ENCODE data around the gene TSPAN15.

The TSPAN15 gene

DNA sequence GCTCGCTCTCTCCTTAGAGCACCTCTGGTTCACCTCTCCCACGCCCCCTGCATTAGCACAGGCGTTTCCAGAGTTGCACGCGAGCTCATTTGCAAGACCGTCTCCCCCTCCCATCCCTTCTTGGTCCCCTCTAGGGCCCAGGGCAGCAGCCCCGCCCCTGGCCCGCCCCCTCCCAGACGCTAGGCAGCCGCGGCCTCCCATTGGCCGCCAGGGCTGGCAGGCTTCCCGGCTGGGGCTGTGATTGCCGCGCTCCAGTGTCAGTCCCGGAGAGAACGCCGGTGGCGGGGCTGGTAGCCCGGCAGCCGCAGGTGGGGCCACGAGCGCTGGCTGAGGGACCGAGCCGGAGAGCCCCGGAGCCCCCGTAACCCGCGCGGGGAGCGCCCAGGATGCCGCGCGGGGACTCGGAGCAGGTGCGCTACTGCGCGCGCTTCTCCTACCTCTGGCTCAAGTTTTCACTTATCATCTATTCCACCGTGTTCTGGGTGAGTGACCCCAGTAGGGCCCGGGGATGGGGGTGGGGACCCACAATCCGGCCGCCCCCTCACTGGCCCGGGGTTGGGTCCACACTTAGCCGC, at the start of gene TSPAN15:
TSS of gene TSPAN15 (plus strand) at position 257 of the 575 bp plus-strand sequence. CDS start at position 387, 130 bp downstream.
- peak; percentile 46 to 91 for DNase-seq (ENCODE audit: low read depth in 1 of 2, low spot score in 1 of 2)
- in situ Hi-C loops (cut with HindIII; ENCODE audit: low pct_unique_long_range_greater_than_20kb, low sequenced_read_pairs): no loop called here
- no peak for TF ChIP-seq JUND (IDR thresholded peaks at IDR 0.05; ENCODE audit: low read depth)

- in situ Hi-C loops (cut with HindIII; ENCODE audit: low pct_unique_long_range_greater_than_20kb, low sequenced_read_pairs): no loop called here
- no peak for DNase-seq (ENCODE audit: low read depth in 1 of 2, low spot score in 1 of 2)
- no peak for TF ChIP-seq JUND (IDR thresholded peaks at IDR 0.05; ENCODE audit: low read depth)
Measured at GRCh38 chr10:69402386-69402785, 48.9 kb upstream of the TSPAN15 start.

DNA sequence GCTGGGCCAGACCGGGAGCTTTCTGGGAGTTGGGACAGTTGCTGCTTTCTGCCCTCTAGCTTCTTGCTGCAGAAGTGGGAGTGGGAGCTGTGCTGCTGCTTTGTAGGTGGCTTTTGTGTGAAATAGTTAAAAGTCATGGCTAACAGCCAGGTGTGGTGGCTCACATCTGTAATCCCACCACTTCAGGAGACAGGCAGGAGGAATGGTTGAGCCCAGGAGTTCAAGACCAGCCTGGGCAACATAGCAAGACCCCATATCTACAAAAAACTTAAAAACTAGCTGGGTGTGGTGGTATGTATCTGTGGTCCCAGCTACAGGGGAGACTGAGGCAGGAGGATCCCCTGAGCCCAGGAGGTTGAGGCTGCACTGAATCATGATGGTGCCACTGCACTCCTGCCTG, 48.2 kb upstream of the TSPAN15 start:
- in situ Hi-C loops (cut with HindIII; ENCODE audit: low pct_unique_long_range_greater_than_20kb, low sequenced_read_pairs): no loop called here
- no peak for TF ChIP-seq JUND (IDR thresholded peaks at IDR 0.05; ENCODE audit: low read depth)
- no peak for DNase-seq (ENCODE audit: low read depth in 1 of 2, low spot score in 1 of 2)

DNA sequence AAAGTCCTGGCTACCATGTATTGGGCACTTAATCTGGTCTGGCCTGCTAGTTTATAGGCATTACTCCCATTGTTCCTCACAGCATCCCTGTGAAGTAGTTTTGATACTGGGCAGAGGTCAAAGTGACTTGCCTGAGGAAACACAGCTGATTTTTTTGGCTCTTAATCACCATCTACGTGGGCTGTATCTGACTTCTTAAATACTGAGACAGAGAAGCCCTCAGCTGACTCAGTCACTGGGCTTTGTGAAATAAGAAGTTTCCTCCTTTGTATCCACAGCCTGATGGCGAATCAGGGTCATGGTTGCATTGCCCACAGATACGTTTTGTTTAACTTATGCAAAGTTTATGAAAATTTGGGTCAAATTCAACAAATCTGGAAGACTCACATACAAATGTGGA, 47.7 kb upstream of the TSPAN15 start:
- DNase-seq (ENCODE audit: low read depth in 1 of 2, low spot score in 1 of 2): no peak
- TF ChIP-seq JUND (IDR thresholded peaks at IDR 0.05; ENCODE audit: low read depth): no peak
- in situ Hi-C loops (cut with HindIII; ENCODE audit: low pct_unique_long_range_greater_than_20kb, low sequenced_read_pairs): no loop called here

DNA sequence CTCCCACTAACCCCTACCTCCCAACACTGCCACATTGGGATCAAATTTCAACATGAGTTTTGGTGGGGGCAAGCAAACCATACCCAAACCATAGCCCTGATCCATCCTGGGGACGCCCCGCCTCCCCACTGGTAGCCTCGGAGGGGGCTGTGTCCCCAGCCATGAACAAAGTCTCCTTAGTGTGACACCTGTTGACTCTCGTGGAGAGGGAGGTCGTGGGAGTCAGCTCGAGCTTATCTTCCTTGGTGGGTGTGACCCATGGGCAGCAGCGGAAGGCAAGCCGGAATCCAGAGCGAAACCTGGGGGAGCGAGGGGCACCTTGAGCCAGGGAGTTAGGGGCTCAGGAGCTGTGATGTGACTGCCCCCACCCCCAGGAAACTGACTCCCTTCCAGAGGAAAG, 46.5 kb upstream of the TSPAN15 start:
- in situ Hi-C loops (cut with HindIII; ENCODE audit: low pct_unique_long_range_greater_than_20kb, low sequenced_read_pairs): no loop called here
- no peak for TF ChIP-seq JUND (IDR thresholded peaks at IDR 0.05; ENCODE audit: low read depth)
- no peak for DNase-seq (ENCODE audit: low read depth in 1 of 2, low spot score in 1 of 2)

DNA sequence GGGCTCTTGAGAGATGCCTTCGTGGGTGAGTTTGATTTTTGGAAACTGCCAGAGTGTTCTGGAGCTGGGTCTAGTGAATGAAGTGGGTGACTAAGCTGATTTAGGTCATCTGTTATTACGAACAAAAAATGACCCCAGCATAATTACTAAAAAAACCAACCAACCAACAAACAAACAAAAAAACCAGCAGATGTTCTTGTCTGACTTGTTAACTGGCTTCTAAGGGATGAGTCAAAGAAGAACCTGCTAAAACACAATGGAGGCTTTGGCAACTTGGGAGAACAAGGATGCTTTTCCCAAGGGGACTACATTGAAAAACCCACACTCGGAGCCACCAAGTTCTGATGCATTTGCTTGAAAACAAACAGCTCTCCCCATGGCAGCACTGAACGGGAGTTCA, 46.0 kb upstream of the TSPAN15 start:
- TF ChIP-seq JUND (IDR thresholded peaks at IDR 0.05; ENCODE audit: low read depth): no peak
- in situ Hi-C loops (cut with HindIII; ENCODE audit: low pct_unique_long_range_greater_than_20kb, low sequenced_read_pairs): no loop called here
- DNase-seq (ENCODE audit: low read depth in 1 of 2, low spot score in 1 of 2): no peak

GRCh38 chr10:69406302-69406811, 44.9 kb upstream of the TSPAN15 start:
- no peak for DNase-seq (ENCODE audit: low read depth in 1 of 2, low spot score in 1 of 2)
- in situ Hi-C loops (cut with HindIII; ENCODE audit: low pct_unique_long_range_greater_than_20kb, low sequenced_read_pairs): no loop called here
- TF ChIP-seq JUND (IDR thresholded peaks at IDR 0.05; ENCODE audit: low read depth): no peak

DNA sequence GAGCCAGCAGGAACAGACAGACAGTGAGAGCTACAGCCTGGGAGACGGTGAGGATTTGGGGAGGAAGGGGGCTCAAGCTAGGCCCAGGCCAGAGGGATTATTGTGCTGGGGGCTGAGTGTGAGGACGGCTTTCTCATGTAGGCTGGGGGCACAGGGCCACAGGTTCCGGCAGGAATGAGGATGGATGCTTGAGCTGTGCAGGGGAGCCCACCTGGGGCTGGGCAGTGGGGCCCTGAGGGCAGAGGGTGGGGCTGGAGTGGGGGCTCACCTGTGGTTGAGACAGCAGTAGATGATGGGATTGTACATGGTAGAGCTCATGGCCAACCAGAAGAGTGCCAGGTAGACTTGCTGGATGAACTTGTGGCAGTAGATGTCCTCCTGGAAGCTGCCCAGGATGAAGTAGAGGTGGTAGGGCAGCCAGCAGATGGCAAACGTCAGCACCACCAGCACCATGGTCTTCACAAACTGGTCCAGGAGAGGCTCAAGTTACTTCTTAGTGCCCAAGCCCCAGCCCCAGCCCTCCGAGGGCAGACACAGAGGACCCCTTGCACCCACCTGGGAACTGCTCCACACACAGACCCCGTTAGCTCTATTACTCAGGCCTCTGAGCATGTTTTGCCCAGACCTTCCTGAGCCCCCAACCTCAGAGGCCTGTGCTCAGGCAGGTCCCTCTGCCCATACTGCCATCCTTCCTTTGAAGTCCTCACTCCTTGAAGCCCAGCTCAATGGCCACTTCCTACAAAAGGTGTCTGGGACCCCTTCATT, 44.3 kb upstream of the TSPAN15 start:
- TF ChIP-seq JUND (IDR thresholded peaks at IDR 0.05; ENCODE audit: low read depth): no peak
- in situ Hi-C loops (cut with HindIII; ENCODE audit: low pct_unique_long_range_greater_than_20kb, low sequenced_read_pairs): no loop called here
- peak in 1 of 2 experiments; percentile 42 for DNase-seq (ENCODE audit: low read depth in 1 of 2, low spot score in 1 of 2)

DNA sequence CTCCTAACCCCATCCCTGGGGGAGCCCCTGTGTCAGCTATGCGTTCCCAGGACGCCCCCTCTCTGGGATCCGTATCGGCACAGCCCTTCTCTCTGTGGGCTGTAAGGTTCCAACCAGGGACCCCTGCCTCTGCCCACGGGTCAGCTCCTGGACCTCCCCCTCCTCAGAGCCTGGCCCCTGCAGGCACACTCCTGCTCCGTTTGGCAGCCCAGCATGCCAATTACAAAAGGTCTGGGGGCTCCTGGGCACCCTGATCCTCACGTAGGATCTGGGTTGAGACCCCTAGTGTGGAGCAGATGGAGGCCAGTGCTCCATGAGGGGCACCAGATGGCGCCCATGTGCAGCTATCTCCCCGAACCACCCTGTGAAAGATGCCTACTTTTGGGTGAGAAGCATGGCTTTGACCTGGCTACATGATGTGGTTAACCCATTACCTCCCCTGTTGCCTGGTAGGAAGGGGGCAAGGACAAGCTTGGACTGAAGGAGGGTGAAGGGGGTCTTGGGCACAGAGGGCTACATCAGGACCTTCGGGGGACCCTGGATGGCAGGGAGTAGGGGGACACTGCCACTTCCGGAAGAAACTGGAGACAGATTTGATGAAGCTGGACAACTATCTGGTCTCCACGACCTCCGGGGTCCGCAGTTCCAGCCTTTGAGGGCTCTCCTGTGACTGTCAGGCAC, 43.5 kb upstream of the TSPAN15 start:
- in situ Hi-C loops (cut with HindIII; ENCODE audit: low pct_unique_long_range_greater_than_20kb, low sequenced_read_pairs): no loop called here
- peak in 1 of 2 experiments; percentile 39 for DNase-seq (ENCODE audit: low read depth in 1 of 2, low spot score in 1 of 2)
- TF ChIP-seq JUND (IDR thresholded peaks at IDR 0.05; ENCODE audit: low read depth): no peak

- TF ChIP-seq JUND (IDR thresholded peaks at IDR 0.05; ENCODE audit: low read depth): no peak
- peak; percentile 73 to 93 for DNase-seq (ENCODE audit: low read depth in 1 of 2, low spot score in 1 of 2)
- in situ Hi-C loops (cut with HindIII; ENCODE audit: low pct_unique_long_range_greater_than_20kb, low sequenced_read_pairs): no loop called here
Measured at GRCh38 chr10:69408318-69409175, 42.7 kb upstream of the TSPAN15 start.

DNA sequence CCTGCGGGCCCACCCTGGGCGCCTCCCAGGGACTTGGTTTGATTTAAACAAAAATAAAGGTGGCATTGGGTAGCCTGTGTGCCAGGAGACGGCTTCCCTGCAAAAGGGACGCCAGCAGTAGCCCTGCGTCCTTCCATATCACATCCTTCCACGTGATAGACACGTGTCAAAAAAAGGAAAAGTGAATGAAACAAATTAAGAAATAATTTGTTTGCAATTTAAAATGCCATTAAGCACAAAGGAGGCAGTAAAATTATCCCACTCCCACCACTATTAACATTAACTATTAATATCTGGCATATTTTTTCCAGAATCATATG, 42.1 kb upstream of the TSPAN15 start:
- no peak for DNase-seq (ENCODE audit: low read depth in 1 of 2, low spot score in 1 of 2)
- TF ChIP-seq JUND (IDR thresholded peaks at IDR 0.05; ENCODE audit: low read depth): no peak
- in situ Hi-C loops (cut with HindIII; ENCODE audit: low pct_unique_long_range_greater_than_20kb, low sequenced_read_pairs): no loop called here

DNA sequence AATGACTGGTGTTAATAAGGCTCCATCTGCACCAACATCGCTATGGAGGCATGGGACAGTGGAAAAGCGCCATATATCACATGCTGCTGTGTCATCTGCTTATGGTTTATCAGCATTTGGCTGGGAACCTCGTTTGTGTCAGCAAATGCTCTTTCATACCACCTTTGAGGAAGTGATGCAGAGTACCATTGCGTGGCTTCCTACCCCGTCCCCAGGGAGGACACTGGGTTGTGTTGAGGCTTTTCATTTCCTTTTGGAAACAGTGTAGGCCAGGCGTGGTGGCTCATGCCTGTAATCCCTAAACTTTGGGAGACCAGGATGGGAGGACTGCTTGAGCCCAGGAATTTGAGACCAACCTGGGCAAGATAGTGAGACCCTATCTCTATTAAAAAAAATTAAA, 41.3 kb upstream of the TSPAN15 start:
- in situ Hi-C loops (cut with HindIII; ENCODE audit: low pct_unique_long_range_greater_than_20kb, low sequenced_read_pairs): no loop called here
- no peak for TF ChIP-seq JUND (IDR thresholded peaks at IDR 0.05; ENCODE audit: low read depth)
- no peak for DNase-seq (ENCODE audit: low read depth in 1 of 2, low spot score in 1 of 2)

Data from T47D (cell line).